NCI-H2196 (cell line): ENCODE measurements around the gene NUP88.

Experiments used
- DNase-seq: peaks from one replicate; lab custom pipeline; 2025; ENCODE audit not compliant: unreplicated experiment; lab: John Stamatoyannopoulos, UW

Gene NUP88

GRCh38 chr17:5361426-5361825, 58.0 kb downstream of the NUP88 start:
- no peak for DNase-seq

- no peak for DNase-seq
Observed at GRCh38 chr17:5355421-5356129, 63.9 kb downstream of the NUP88 start.

- no peak for DNase-seq
Observed at GRCh38 chr17:5354886-5355415, 64.5 kb downstream of the NUP88 start.

- DNase-seq, result no peak
Observed at GRCh38 chr17:5354310-5354709, 65.2 kb downstream of the NUP88 start.

- DNase-seq, result no peak
Observed at GRCh38 chr17:5352681-5353289, 66.7 kb downstream of the NUP88 start.

- no peak for DNase-seq
Observed at GRCh38 chr17:5344914-5345313, 74.5 kb downstream of the NUP88 start.
